ENCODE measurements around the gene GALNT10.

- TF ChIP-seq CTCF (IDR thresholded peaks at IDR 0.05), result no peak
- TF ChIP-seq POLR2A (IDR thresholded peaks at IDR 0.05), result no peak
- TF ChIP-seq POLR2AphosphoS5 (IDR thresholded peaks at IDR 0.05; ENCODE audit: insufficient read depth in 1 of 2, low read depth in 1 of 2), result no peak
Measured at GRCh38 chr5:154251529-154251928, 61.0 kb downstream of the GALNT10 start.
